Measurements from ENCODE around the gene GRIK3. TPM values are rescaled to one million over a fixed set of nuclear protein-coding genes. Genes with fewer than 3 reads are reported as not detected.

The GRIK3 gene
- total and polyA plus RNA-seq, 2 experiments from 2014 or later, result 0.31 to 2.9 TPM

- TF ChIP-seq ZNF462 (CRISPR knock-in tag; IDR thresholded peaks at IDR 0.05) (no peak), CTCF (conservative IDR thresholded peaks at IDR 0.05; ENCODE audit: low read depth in 2 of 2) (no peak), NANOG (IDR thresholded peaks at IDR 0.05; ENCODE audit: borderline replicate concordance) (no peak), ZNF331 (CRISPR knock-in tag; IDR thresholded peaks at IDR 0.05; ENCODE audit: low read depth) (no peak), JUNB (IDR thresholded peaks at IDR 0.05; ENCODE audit: unreplicated experiment) (no peak), POLR2AphosphoS5 (IDR thresholded peaks at IDR 0.05; ENCODE audit: low read depth) (no peak), ZNF114 (CRISPR knock-in tag; IDR thresholded peaks at IDR 0.05) (no peak), STAT1 (IDR thresholded peaks at IDR 0.05; ENCODE audit: unreplicated experiment) (no peak)
These were observed 39.6 kb upstream of the GRIK3 start (continued) for GRCh38 chr1:37073854-37074379.
